H9 (cell line): ENCODE measurements around the gene RAB7B. TPM values are rescaled to one million over a fixed set of nuclear protein-coding genes. Genes with fewer than 3 reads are reported as not detected.

ENCODE experiments used
- DNase-seq: peaks from one replicate; pipeline ENCODE4 v3.0.0-alpha.2; 2017
- H2AFZ ChIP-seq: one replicate; pipeline ENCODE4 v1.6.1; 2013; ENCODE audit warnings: mild to moderate bottlenecking, low read length, control low read depth, moderate library complexity
- H2AK5ac ChIP-seq: 2 replicates; pipeline ENCODE4 v1.6.1; 2013; ENCODE audit warnings: low read length, control low read depth, mixed read lengths; ENCODE audit not compliant: insufficient read length
- H2BK120ac ChIP-seq: one replicate; pipeline ENCODE4 v1.6.1; 2013; ENCODE audit warnings: low read depth, mild to moderate bottlenecking, low read length, control low read depth, inconsistent platforms; ENCODE audit not compliant: poor library complexity, severe bottlenecking
- H2BK12ac ChIP-seq: 2 replicates; pipeline ENCODE4 v1.6.1; 2013; ENCODE audit warnings: low read length, control low read depth, mixed read lengths, low read depth; ENCODE audit not compliant: insufficient read length
- H2BK15ac ChIP-seq: 2 replicates; pipeline ENCODE4 v1.6.1; 2013; ENCODE audit warnings: low read depth, low read length, control low read depth
- H2BK20ac ChIP-seq: one replicate; pipeline ENCODE4 v1.6.1; 2013; ENCODE audit warnings: low read depth, mild to moderate bottlenecking, low read length, control low read depth, inconsistent platforms; ENCODE audit not compliant: poor library complexity, severe bottlenecking
- H2BK5ac ChIP-seq: 2 replicates; pipeline ENCODE4 v1.6.1; 2013; ENCODE audit warnings: low read length, control low read depth, mixed read lengths; ENCODE audit not compliant: insufficient read length
- H3K14ac ChIP-seq: 2 replicates; pipeline ENCODE4 v1.6.1; 2013; ENCODE audit warnings: low read length, control low read depth; ENCODE audit not compliant: insufficient read depth
- H3K18ac ChIP-seq: 2 replicates; pipeline ENCODE4 v1.6.1; 2013; ENCODE audit warnings: low read depth, mild to moderate bottlenecking, mixed read lengths, low read length, control low read depth; ENCODE audit not compliant: insufficient read length
- H3K23ac ChIP-seq: 2 replicates; pipeline ENCODE4 v1.6.1; 2013; ENCODE audit warnings: low read length, control low read depth, mixed read lengths, low read depth; ENCODE audit not compliant: insufficient read length
- H3K23me2 ChIP-seq: 2 replicates; pipeline ENCODE4 v1.6.1; 2013; ENCODE audit warnings: low read depth, mild to moderate bottlenecking, mixed read lengths, low read length, control low read depth; ENCODE audit not compliant: insufficient read length, poor library complexity, severe bottlenecking
- H3K27ac ChIP-seq: 2 replicates; pipeline ENCODE4 v1.5.1; 2013; ENCODE audit warnings: low read length, control low read depth, mixed read lengths, low read depth; ENCODE audit not compliant: insufficient read length
- H3K27me3 ChIP-seq: 2 replicates; pipeline ENCODE4 v1.6.1; 2013; ENCODE audit warnings: low read length, control low read depth, inconsistent platforms; ENCODE audit not compliant: insufficient read depth
- H3K4ac ChIP-seq: 2 replicates; pipeline ENCODE4 v1.6.1; 2013; ENCODE audit warnings: low read depth, mild to moderate bottlenecking, control low read depth, inconsistent platforms, low read length, moderate library complexity
- H3K4me1 ChIP-seq: 2 replicates; pipeline ENCODE4 v1.6.1; 2013; ENCODE audit warnings: low read length, control low read depth, inconsistent platforms; ENCODE audit not compliant: insufficient read depth
- H3K4me2 ChIP-seq: 2 replicates; pipeline ENCODE4 v1.6.1; 2013; ENCODE audit warnings: low read length, control low read depth, mixed read lengths; ENCODE audit not compliant: insufficient read length, insufficient read depth
- H3K56ac ChIP-seq: 2 replicates; pipeline ENCODE4 v1.6.1; 2013; ENCODE audit warnings: low read depth, mild to moderate bottlenecking, mixed read lengths, low read length, control low read depth; ENCODE audit not compliant: insufficient read length
- H3K79me1 ChIP-seq: 2 replicates; pipeline ENCODE4 v1.6.1; 2013; ENCODE audit warnings: low read depth, mild to moderate bottlenecking, moderate library complexity, low read length, control low read depth, inconsistent platforms; ENCODE audit not compliant: insufficient read depth, poor library complexity, severe bottlenecking
- H3K79me2 ChIP-seq: 2 replicates; pipeline ENCODE4 v1.6.1; 2013; ENCODE audit warnings: low read length, control low read depth, inconsistent platforms; ENCODE audit not compliant: insufficient read depth
- H3K9ac ChIP-seq: 2 replicates; pipeline ENCODE4 v1.6.1; 2013; ENCODE audit warnings: low read length, control low read depth, mixed read lengths; ENCODE audit not compliant: insufficient read length; ENCODE audit errors: extremely low read depth
- H3K9me3 ChIP-seq: one replicate; pipeline ENCODE4 v1.6.1; 2013; ENCODE audit warnings: low read depth, low read length, inconsistent platforms; ENCODE audit not compliant: control insufficient read depth
- H3T11ph ChIP-seq: one replicate; pipeline ENCODE4 v1.6.1; 2013; ENCODE audit warnings: mild to moderate bottlenecking, low read length, control low read depth, inconsistent platforms
- H4K20me1 ChIP-seq: one replicate; pipeline ENCODE4 v1.6.1; 2013; ENCODE audit not compliant: control insufficient read depth, insufficient read length, insufficient read depth
- H4K5ac ChIP-seq: 2 replicates; pipeline ENCODE4 v1.6.1; 2013; ENCODE audit warnings: low read depth, mild to moderate bottlenecking, mixed read lengths, low read length, control low read depth; ENCODE audit not compliant: insufficient read length
- H4K8ac ChIP-seq: replicated peaks from 2 replicates; pipeline ENCODE4 v1.6.1; 2013; ENCODE audit warnings: low read length, control low read depth, mixed read lengths, low read depth; ENCODE audit not compliant: insufficient read length
- H4K91ac ChIP-seq: 2 replicates; pipeline ENCODE4 v1.6.1; 2013; ENCODE audit warnings: low read depth, mild to moderate bottlenecking, moderate library complexity, mixed read lengths, low read length, control low read depth; ENCODE audit not compliant: insufficient read length
- H3K27ac Mint-ChIP-seq, 3 experiments: 2 replicates in 2 of 3; 3 replicates in 1 of 3; pipeline ENCODE4 v1.8.0; 2020 to 2021; ENCODE audit warnings: mixed read lengths in 3 of 3, mild to moderate bottlenecking in 1 of 3, moderate library complexity in 1 of 3
- H3K27me3 Mint-ChIP-seq: 2 replicates; pipeline ENCODE4 v1.8.0; 2021; ENCODE audit warnings: low read depth, mild to moderate bottlenecking, moderate library complexity, mixed read lengths
- H3K36me3 Mint-ChIP-seq, 3 experiments: 2 replicates in 2 of 3; 3 replicates in 1 of 3; pipeline ENCODE4 v1.8.0; 2020 to 2021; ENCODE audit warnings: low read depth in 3 of 3, mixed read lengths in 3 of 3; ENCODE audit not compliant: insufficient read depth in 1 of 3
- H3K4me1 Mint-ChIP-seq, 2 experiments: 2 replicates each; pipeline ENCODE4 v1.8.0; 2020; ENCODE audit warnings: mixed read lengths in 2 of 2
- H3K4me3 Mint-ChIP-seq, 2 experiments: 2 replicates in 1 of 2; 3 replicates in 1 of 2; pipeline ENCODE4 v1.8.0; 2020 to 2021; ENCODE audit warnings: mild to moderate bottlenecking in 2 of 2, mixed read lengths in 2 of 2, moderate library complexity in 1 of 2
- H3K9me3 Mint-ChIP-seq, 2 experiments: 2 replicates in 1 of 2; 3 replicates in 1 of 2; pipeline ENCODE4 v1.8.0; 2020; ENCODE audit warnings: mild to moderate bottlenecking in 2 of 2, mixed read lengths in 2 of 2, moderate library complexity in 1 of 2
- CTCF ChIP-seq: fragments of 200-600 bp; sonication (generic); conservative IDR thresholded peaks from 3 replicates; pipeline ENCODE4 v1.8.0; 2021; ENCODE audit warnings: antibody characterized with exemption, mild to moderate bottlenecking
- WGBS: extraction: QIAGEN DNeasy Blood & Tissue Kit; methylation state at CpG from one replicate; pipeline ENCODE4 v1.1.7; 2013; ENCODE audit warnings: missing lambda C conversion rate, low lambda C conversion rate, mixed read lengths; ENCODE audit not compliant: insufficient read length; ENCODE audit errors: extremely low coverage; 5-methylcytosine and 5-hydroxymethylcytosine counted together
- total RNA-seq: library from RNA; stranded (reverse); gene quantifications from 2 replicates; pipeline ENCODE4 v1.2.1, GENCODE V29; 2021

RAB7B gene
- total RNA-seq, 1 experiment from 2014 or later = 0.68 TPM

- no peak overlapping the region for H3K18ac ChIP-seq
- no peak overlapping the region for H3K27ac Mint-ChIP-seq
- no peak overlapping the region for H2BK20ac ChIP-seq
- no peaks in the 10 kb centered on the region for H4K20me1 ChIP-seq
- no peak overlapping the region for H2AK5ac ChIP-seq
- H3K56ac ChIP-seq = no peak overlapping the region
- H2BK120ac ChIP-seq = no peak overlapping the region
- no CpG with 5 or more reads among the region's 14 CpGs for WGBS
- no peaks in the 10 kb centered on the region; a peak in 1 of 7 replicates for H3K36me3 Mint-ChIP-seq
- H3K79me2 ChIP-seq = no peaks in the 10 kb centered on the region
- peaks cover 6% of the 10 kb centered on the region; the same call in 1 of the 2 replicates for H3K27me3 ChIP-seq
- TF ChIP-seq CTCF = no peak
- H3K9ac ChIP-seq = no peak overlapping the region
- no peak overlapping the region for H2BK12ac ChIP-seq
- no peak overlapping the region for H2AFZ ChIP-seq
- no peak for DNase-seq
- H3K23ac ChIP-seq = no peak overlapping the region
- no peaks in the 10 kb centered on the region for H3K9me3 Mint-ChIP-seq
- H3K9me3 ChIP-seq = no peaks in the 10 kb centered on the region
- no peak overlapping the region for H3K4ac ChIP-seq
- no peak overlapping the region for H3K27ac ChIP-seq
- no peak overlapping the region for H2BK5ac ChIP-seq
- H3K4me3 Mint-ChIP-seq = no peak overlapping the region
- no peaks in the 10 kb centered on the region for H3K4me1 ChIP-seq
- H4K5ac ChIP-seq = no peak overlapping the region
- H3K79me1 ChIP-seq = no peaks in the 10 kb centered on the region
- no peak overlapping the region for H2BK15ac ChIP-seq
- H3K14ac ChIP-seq = no peak overlapping the region
- H3T11ph ChIP-seq = no peak overlapping the region
- no peaks in the 10 kb centered on the region for H3K23me2 ChIP-seq
- no peak overlapping the region for H3K4me2 ChIP-seq
- H3K27me3 Mint-ChIP-seq = peaks cover 28% of the 10 kb centered on the region
- no peak overlapping the region for H4K8ac ChIP-seq
- peaks cover 20 to 24% of the 10 kb centered on the region in 2 experiments for H3K4me1 Mint-ChIP-seq
- no peak overlapping the region for H4K91ac ChIP-seq
Measured at GRCh38 chr1:205992218-205992882, 10.8 kb downstream of the RAB7B start.
